Epithelial cell of proximal tubule (primary cell): Measurements from ENCODE around the gene TMEM40. TPM values are rescaled to one million over a fixed set of nuclear protein-coding genes. Genes with fewer than 3 reads are reported as not detected.

Experiments
- DNase-seq: peaks from one replicate; pipeline ENCODE4 v3.0.0-alpha.2; 2011; ENCODE audit warnings: low read depth
- H3K4me3 ChIP-seq: 2 replicates; pipeline ENCODE4 v1.5.1; 2011; ENCODE audit warnings: low read depth, mild to moderate bottlenecking, low read length
- CTCF ChIP-seq: conservative IDR thresholded peaks from 2 replicates; pipeline ENCODE4 v1.5.1; 2012; ENCODE audit warnings: low read depth, mild to moderate bottlenecking, low read length
- total RNA-seq: library from RNA; depleted of rRNA; stranded (reverse); fragments of >200 nt; gene quantifications from 2 replicates; pipeline ENCODE4 v1.2.3, GENCODE V29; 2015

TMEM40 gene
- total RNA-seq, 1 donor from 2014 or later, result 11.8 TPM

GRCh38 chr3:12754313-12754712, 4.7 kb downstream of the TMEM40 start:
- no peak for DNase-seq
- H3K4me3 ChIP-seq, result no peak overlapping the region
- TF ChIP-seq CTCF, result no peak

GRCh38 chr3:12753275-12754028, 5.6 kb downstream of the TMEM40 start:
- no peak for TF ChIP-seq CTCF
- H3K4me3 ChIP-seq, result no peak overlapping the region
- DNase-seq, result no peak

GRCh38 chr3:12752809-12753208, 6.2 kb downstream of the TMEM40 start:
- DNase-seq, result no peak
- TF ChIP-seq CTCF, result no peak
- no peak overlapping the region for H3K4me3 ChIP-seq

- TF ChIP-seq CTCF, result no peak
- DNase-seq, result no peak
- no peak overlapping the region for H3K4me3 ChIP-seq
Observed at GRCh38 chr3:12752102-12752501, 7.0 kb downstream of the TMEM40 start.

- TF ChIP-seq CTCF, result no peak
- no peak overlapping the region for H3K4me3 ChIP-seq
- no peak for DNase-seq
Observed at GRCh38 chr3:12751571-12751970, 7.5 kb downstream of the TMEM40 start.

GRCh38 chr3:12750658-12751071, 8.4 kb downstream of the TMEM40 start:
- DNase-seq, result no peak
- TF ChIP-seq CTCF, result no peak
- H3K4me3 ChIP-seq, result no peak overlapping the region

- TF ChIP-seq CTCF, result no peak
- peak; percentile 65 for DNase-seq
- H3K4me3 ChIP-seq, result no peak overlapping the region
Observed at GRCh38 chr3:12750223-12750622, 8.8 kb downstream of the TMEM40 start.
